ENCODE data around the gene TSEN54. TPM values are rescaled to one million over a fixed set of nuclear protein-coding genes. Genes with fewer than 3 reads are reported as not detected.

TSEN54 gene
- total RNA-seq, 1 experiment from 2014 or later = 44.5 TPM

GRCh38 chr17:75521290-75521689 lies 5.0 kb downstream of the TSEN54 start:
- Histone ChIP-seq H3K79me2 (ENCODE audit: insufficient read depth, low read length) (no peaks in the 10 kb centered on the region), H3K56ac (ENCODE audit: insufficient read length, low read depth, low read length) (no peak overlapping the region), H4K20me1 (ENCODE audit: control insufficient read depth, insufficient read depth, insufficient read length) (no peaks in the 10 kb centered on the region), H2AK5ac (ENCODE audit: insufficient read length, low read length) (no peak overlapping the region), H3K18ac (ENCODE audit: insufficient read length, low read depth, low read length) (no peak overlapping the region), H3K14ac (ENCODE audit: insufficient read depth, low read length) (no peak overlapping the region), H3K27ac (ENCODE audit: insufficient read length, low read depth, low read length) (no peak overlapping the region), H4K91ac (ENCODE audit: insufficient read length, low read depth, low read length) (no peak overlapping the region), H3K9me3 (ENCODE audit: control insufficient read depth, low read depth, low read length) (no peaks in the 10 kb centered on the region), H4K5ac (ENCODE audit: insufficient read length, low read depth, low read length) (no peak overlapping the region), H3K23me2 (ENCODE audit: insufficient read length, low read depth, low read length, poor library complexity, severe bottlenecking) (peaks cover 12% of the 10 kb centered on the region), H2BK12ac (ENCODE audit: insufficient read length, low read depth, low read length) (no peak overlapping the region), H3K79me1 (ENCODE audit: insufficient read depth, low read depth, low read length, poor library complexity, severe bottlenecking) (no peaks in the 10 kb centered on the region), H2BK120ac (ENCODE audit: low read depth, low read length, poor library complexity, severe bottlenecking) (no peak overlapping the region), H2BK20ac (ENCODE audit: low read depth, low read length, poor library complexity, severe bottlenecking) (no peak overlapping the region), H3K9ac (ENCODE audit: extremely low read depth, insufficient read length, low read length) (no peak overlapping the region), H2BK15ac (ENCODE audit: low read depth, low read length) (no peak overlapping the region), H3K23ac (ENCODE audit: insufficient read length, low read depth, low read length) (no peak overlapping the region), H3K27me3 (ENCODE audit: insufficient read depth, low read length) (no peaks in the 10 kb centered on the region), H3K4ac (ENCODE audit: low read depth, low read length) (no peak overlapping the region), H3K4me1 (ENCODE audit: insufficient read depth, low read length) (no peaks in the 10 kb centered on the region; the same call in 1 of the 2 replicates), H4K8ac (replicated peaks; ENCODE audit: insufficient read length, low read depth, low read length) (no peak overlapping the region), H2BK5ac (ENCODE audit: insufficient read length, low read length) (no peak overlapping the region), H3K4me2 (ENCODE audit: insufficient read depth, insufficient read length, low read length) (no peak overlapping the region), H2AFZ (ENCODE audit: low read length) (no peak overlapping the region), H3T11ph (ENCODE audit: low read length) (no peak overlapping the region)
- no CpG with 5 or more reads among the region's 8 CpGs for WGBS (ENCODE audit: extremely low coverage, insufficient read length, low lambda C conversion rate)
- DNase-seq = no peak
- no peak for TF ChIP-seq CTCF (conservative IDR thresholded peaks at IDR 0.05)
- no peaks in the 10 kb centered on the region for H3K9me3 Mint-ChIP-seq
- peaks cover 20 to 24% of the 10 kb centered on the region in 2 experiments for H3K4me1 Mint-ChIP-seq
- H3K4me3 Mint-ChIP-seq = no peak overlapping the region
- H3K36me3 Mint-ChIP-seq (ENCODE audit: insufficient read depth in 1 of 3, low read depth in 3 of 3) = peaks cover 12 to 56% (median 53%) of the 10 kb centered on the region in 3 experiments; a peak in 6 of 7 replicates
- H3K27me3 Mint-ChIP-seq (ENCODE audit: low read depth) = no peaks in the 10 kb centered on the region; the same call in 1 of the 2 replicates
- H3K27ac Mint-ChIP-seq = no peak overlapping the region; a peak in 1 of 7 replicates

Data from H9 (cell line).